CD14-positive monocyte (primary cell): ENCODE data around the gene FGGY. TPM values are rescaled to one million over a fixed set of nuclear protein-coding genes. Genes with fewer than 3 reads are reported as not detected.

Experiments
- DNase-seq, 3 donors: peaks; one replicate each; pipeline ENCODE4 v3.0.0-alpha.2; 2011 to 2022
- H2AFZ ChIP-seq: 2 replicates; pipeline ENCODE4 v1.6.0; 2012; ENCODE audit warnings: mild to moderate bottlenecking, low read depth, low read length, inconsistent platforms; ENCODE audit not compliant: insufficient read depth, poor library complexity, severe bottlenecking
- H3K27ac ChIP-seq, 2 donors: 1 replicate in 1 of 2; 2 replicates in 1 of 2; pipeline ENCODE4 v1.5.1; 2012 to 2013; ENCODE audit warnings: low read length in 2 of 2, control low read depth in 1 of 2, inconsistent platforms in 1 of 2, low read depth in 1 of 2, mild to moderate bottlenecking in 1 of 2
- H3K27me3 ChIP-seq, 2 donors: one replicate each; pipeline versions ENCODE4 v1.6.0 to v1.6.1; 2011 to 2013; ENCODE audit warnings: low read length in 2 of 2; ENCODE audit not compliant: control insufficient read depth in 2 of 2, insufficient read depth in 2 of 2
- H3K36me3 ChIP-seq, 2 donors: replicated peaks in 1 of 2; 1 replicate in 1 of 2; 2 replicates in 1 of 2; pipeline versions ENCODE4 v1.5.1 to v1.6.1; 2012 to 2013; ENCODE audit warnings: low read length in 2 of 2, control low read depth in 1 of 2, inconsistent platforms in 1 of 2, mild to moderate bottlenecking in 1 of 2; ENCODE audit not compliant: insufficient read depth in 2 of 2, control insufficient read depth in 1 of 2
- H3K4me1 ChIP-seq, 2 donors: 1 replicate in 1 of 2; 2 replicates in 1 of 2; pipeline versions ENCODE4 v1.5.1 to v1.6.1; 2012 to 2013; ENCODE audit warnings: low read length in 2 of 2, control low read depth in 1 of 2, inconsistent platforms in 1 of 2, mild to moderate bottlenecking in 1 of 2, moderate library complexity in 1 of 2; ENCODE audit not compliant: insufficient read depth in 2 of 2, control insufficient read depth in 1 of 2
- H3K4me2 ChIP-seq: replicated peaks from 2 replicates; pipeline ENCODE3; 2012; ENCODE audit warnings: low read length, moderate library complexity, mild to moderate bottlenecking; ENCODE audit not compliant: poor library complexity, severe bottlenecking; ENCODE audit errors: extremely low read depth
- H3K4me3 ChIP-seq, 3 experiments: fragments of 200-600 bp in 1 of 3; sonication (generic) in 1 of 3; replicated peaks in 1 of 3; 1 replicate in 2 of 3; 2 replicates in 1 of 3; pipeline ENCODE4 v1.5.1; 2011 to 2013; ENCODE audit warnings: low read length in 3 of 3, mild to moderate bottlenecking in 3 of 3, control low read depth in 2 of 3, low read depth in 2 of 3, inconsistent platforms in 1 of 3, moderate library complexity in 1 of 3
- H3K79me2 ChIP-seq: 2 replicates; pipeline ENCODE4 v1.6.0; 2012; ENCODE audit warnings: mild to moderate bottlenecking, control low read depth, inconsistent platforms, low read length, moderate library complexity; ENCODE audit not compliant: insufficient read depth
- H3K9ac ChIP-seq: 2 replicates; pipeline ENCODE4 v1.6.0; 2017; ENCODE audit warnings: low read length, mild to moderate bottlenecking; ENCODE audit not compliant: insufficient read depth, poor library complexity, severe bottlenecking
- H3K9me3 ChIP-seq, 2 donors: replicated peaks in 1 of 2; 1 replicate in 1 of 2; 2 replicates in 1 of 2; pipeline versions ENCODE4 v1.5.1 to v1.6.1; 2012 to 2013; ENCODE audit warnings: low read length in 2 of 2, control low read depth in 1 of 2; ENCODE audit not compliant: control insufficient read depth in 1 of 2, insufficient read depth in 1 of 2
- H4K20me1 ChIP-seq: 2 replicates; pipeline ENCODE4 v1.6.0; 2012; ENCODE audit warnings: mild to moderate bottlenecking, low read length, control low read depth, moderate library complexity; ENCODE audit not compliant: insufficient read depth
- H3K27ac Mint-ChIP-seq, 7 donors: one replicate each; pipeline ENCODE4 v1.8.0; 2020; ENCODE audit warnings: mild to moderate bottlenecking in 7 of 7, mixed read lengths in 7 of 7, moderate library complexity in 6 of 7, inconsistent platforms in 2 of 7
- H3K27me3 Mint-ChIP-seq, 3 donors: one replicate each; pipeline ENCODE4 v1.8.0; 2021 to 2022; ENCODE audit warnings: low read depth in 3 of 3, mild to moderate bottlenecking in 3 of 3, mixed read lengths in 3 of 3, moderate library complexity in 3 of 3, inconsistent platforms in 1 of 3
- H3K36me3 Mint-ChIP-seq, 2 donors: one replicate each; pipeline ENCODE4 v1.8.0; 2020; ENCODE audit warnings: mixed read lengths in 2 of 2, inconsistent platforms in 1 of 2, mild to moderate bottlenecking in 1 of 2
- H3K4me1 Mint-ChIP-seq: one replicate; pipeline ENCODE4 v1.8.0; 2020; ENCODE audit warnings: mild to moderate bottlenecking, mixed read lengths
- H3K4me3 Mint-ChIP-seq, 2 donors: one replicate each; pipeline ENCODE4 v1.8.0; 2020; ENCODE audit warnings: mild to moderate bottlenecking in 2 of 2, mixed read lengths in 2 of 2, moderate library complexity in 1 of 2
- H3K9me3 Mint-ChIP-seq, 7 donors: one replicate each; pipeline ENCODE4 v1.8.0; 2020 to 2022; ENCODE audit warnings: mixed read lengths in 7 of 7, mild to moderate bottlenecking in 6 of 7, moderate library complexity in 6 of 7, inconsistent platforms in 2 of 7
- CTCF ChIP-seq: fragments of 200-600 bp; IDR thresholded peaks from one replicate; pipeline ENCODE4 v1.8.0; 2022; ENCODE audit warnings: antibody characterized with exemption, mild to moderate bottlenecking
- WGBS: methylation state at CpG from one replicate; pipeline ENCODE4 v1.1.5; 2013; ENCODE audit warnings: missing lambda C conversion rate; ENCODE audit not compliant: insufficient coverage; 5-methylcytosine and 5-hydroxymethylcytosine counted together
- intact Hi-C, 2 donors: fragments of 100-400 bp; cut with micrococcal nuclease; formaldehyde crosslinking; loops; one replicate each; pipeline versions ENCODE4 v1.15.0 to v1.15.1; 2023
- polyA plus RNA-seq, 3 donors: library from polyadenylated mRNA; depleted of rRNA in 1 of 3; unstranded in 2 of 3; stranded (reverse) in 1 of 3; fragments of 300-500 nt in 2 of 3; fragments of >200 nt in 1 of 3; fragmentation: Illumina TruSeq in 2 of 3; gene quantifications; 1 replicate in 2 of 3; 2 replicates in 1 of 3; pipeline ENCODE4 v1.2.3, GENCODE V29; 2012 to 2021

The FGGY gene
- polyA plus RNA-seq, 3 donors: 2.3 to 4.3 (median 2.9) TPM

GRCh38 chr1:59475737-59476136 lies 178.8 kb downstream of the FGGY start:
- Histone ChIP-seq H3K27me3 (no peaks in the 10 kb centered on the region), H4K20me1 (no peaks in the 10 kb centered on the region), H3K4me1 (no peaks in the 10 kb centered on the region), H2AFZ (no peak overlapping the region), H3K79me2 (no peaks in the 10 kb centered on the region), H3K9ac (no peak overlapping the region), H3K4me3 (no peak overlapping the region), H3K36me3 (no peaks in the 10 kb centered on the region), H3K27ac (no peak overlapping the region), H3K9me3 (peaks cover 0 to 10% of the 10 kb centered on the region in 2 donors), H3K4me2 (no peak overlapping the region)
- no peaks in the 10 kb centered on the region for H3K36me3 Mint-ChIP-seq
- H3K4me3 Mint-ChIP-seq: no peak overlapping the region
- intact Hi-C loops: no loop called here
- no peak for TF ChIP-seq CTCF
- no peak overlapping the region for H3K27ac Mint-ChIP-seq
- no peaks in the 10 kb centered on the region for H3K27me3 Mint-ChIP-seq
- peaks cover 0 to 12% (median 4%) of the 10 kb centered on the region in 7 donors for H3K9me3 Mint-ChIP-seq
- 89% methylated on average over 3 of the region's 4 CpGs for WGBS
- no peaks in the 10 kb centered on the region for H3K4me1 Mint-ChIP-seq
- DNase-seq: no peak

GRCh38 chr1:59477286-59477685 lies 180.4 kb downstream of the FGGY start:
- Histone ChIP-seq H4K20me1 (no peaks in the 10 kb centered on the region), H3K27ac (no peak overlapping the region), H3K9ac (no peak overlapping the region), H3K4me3 (no peak overlapping the region), H3K9me3 (peaks cover 0 to 2% of the 10 kb centered on the region in 2 donors), H2AFZ (no peak overlapping the region), H3K79me2 (no peaks in the 10 kb centered on the region), H3K27me3 (no peaks in the 10 kb centered on the region), H3K4me2 (no peak overlapping the region), H3K4me1 (no peaks in the 10 kb centered on the region), H3K36me3 (no peaks in the 10 kb centered on the region)
- Mint-ChIP-seq H3K27me3 (no peaks in the 10 kb centered on the region), H3K4me1 (no peaks in the 10 kb centered on the region), H3K36me3 (no peaks in the 10 kb centered on the region), H3K27ac (no peak overlapping the region), H3K4me3 (no peak overlapping the region), H3K9me3 (peaks cover 0 to 7% (median 2%) of the 10 kb centered on the region in 7 donors)
- WGBS: 100% methylated on average over 1 of the region's 6 CpGs
- TF ChIP-seq CTCF: no peak
- intact Hi-C loops: no loop called here
- no peak for DNase-seq
